Muscle of back (tissue), 11 donors: ENCODE results near the gene PLIN4. TPM values are rescaled to one million over a fixed set of nuclear protein-coding genes. Genes with fewer than 3 reads are reported as not detected.

Source experiments
- DNase-seq, 3 donors: peaks; one replicate each; pipeline versions ENCODE4 v3.0.0 to v3.0.0-alpha.2; 2013
- polyA plus RNA-seq, 10 donors: library from polyadenylated mRNA; unstranded; fragments of 120-200 nt; gene quantifications; one replicate each; pipeline ENCODE4 v1.2.1, GENCODE V29; 2013; ENCODE audit not compliant: insufficient read length in 10 of 10

The PLIN4 gene
- polyA plus RNA-seq, 10 donors = 0.68 to 9.4 (median 4.6) TPM

DNA sequence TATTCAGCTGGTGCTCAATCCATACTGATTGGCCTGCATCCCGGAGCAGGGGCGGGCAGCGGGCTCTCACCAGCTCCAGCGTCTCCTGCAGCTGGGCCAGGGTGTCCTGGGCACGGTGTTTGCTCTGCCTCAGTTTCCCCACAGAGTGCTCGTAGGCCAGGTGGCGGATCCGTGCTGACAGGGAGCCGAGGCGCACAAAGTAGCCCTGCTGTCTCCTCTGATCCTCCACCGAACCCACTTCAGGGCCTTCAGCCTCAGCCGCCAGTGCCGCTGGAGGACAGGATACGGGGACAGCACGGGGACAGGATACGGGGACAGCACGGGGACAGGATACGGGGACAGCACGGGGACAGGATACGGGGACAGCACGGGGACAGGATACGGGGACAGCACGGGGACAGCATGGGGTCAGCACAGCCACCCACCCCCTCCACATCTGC lies 7.3 kb upstream of the PLIN4 start:
- no peak for DNase-seq

DNA sequence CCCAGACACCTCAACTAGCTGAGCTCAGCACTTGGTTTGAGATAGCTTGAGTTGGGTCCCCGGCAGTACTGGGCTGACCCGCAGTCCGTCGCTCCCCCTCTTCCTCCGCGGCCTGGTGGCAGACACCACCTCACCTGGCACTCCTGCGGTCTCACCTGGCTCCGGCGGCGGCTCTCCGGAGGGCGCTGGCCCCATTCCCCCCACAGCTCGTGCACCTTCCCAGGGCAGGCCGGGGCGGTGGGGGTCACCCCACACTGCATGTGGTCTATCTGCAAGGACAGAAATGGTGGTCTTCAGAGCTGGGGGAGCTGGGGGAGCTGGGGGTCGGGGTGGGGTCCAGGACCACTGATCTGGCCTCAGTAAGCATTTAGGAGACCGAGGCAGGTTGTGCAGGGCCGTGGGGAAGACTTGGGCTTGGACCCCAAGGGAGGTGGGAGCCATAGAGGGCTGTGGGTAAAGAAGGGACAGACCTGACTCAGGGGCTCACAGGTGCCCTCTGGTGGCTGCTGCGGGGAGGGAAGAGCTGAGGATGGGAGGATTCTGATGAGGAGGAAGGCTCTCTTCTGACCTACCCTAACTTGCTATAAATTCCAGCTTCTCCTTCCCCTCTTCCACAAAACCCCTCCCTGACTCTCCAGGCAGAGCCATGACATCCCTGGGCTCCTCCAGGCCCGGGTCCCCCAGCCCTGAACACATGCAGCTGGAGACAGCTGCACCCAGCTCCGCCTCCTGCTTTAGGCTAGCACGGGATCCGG lies 6.7 kb upstream of the PLIN4 start:
- DNase-seq = peak in 2 of 3 donors; percentile 51 to 75

DNA sequence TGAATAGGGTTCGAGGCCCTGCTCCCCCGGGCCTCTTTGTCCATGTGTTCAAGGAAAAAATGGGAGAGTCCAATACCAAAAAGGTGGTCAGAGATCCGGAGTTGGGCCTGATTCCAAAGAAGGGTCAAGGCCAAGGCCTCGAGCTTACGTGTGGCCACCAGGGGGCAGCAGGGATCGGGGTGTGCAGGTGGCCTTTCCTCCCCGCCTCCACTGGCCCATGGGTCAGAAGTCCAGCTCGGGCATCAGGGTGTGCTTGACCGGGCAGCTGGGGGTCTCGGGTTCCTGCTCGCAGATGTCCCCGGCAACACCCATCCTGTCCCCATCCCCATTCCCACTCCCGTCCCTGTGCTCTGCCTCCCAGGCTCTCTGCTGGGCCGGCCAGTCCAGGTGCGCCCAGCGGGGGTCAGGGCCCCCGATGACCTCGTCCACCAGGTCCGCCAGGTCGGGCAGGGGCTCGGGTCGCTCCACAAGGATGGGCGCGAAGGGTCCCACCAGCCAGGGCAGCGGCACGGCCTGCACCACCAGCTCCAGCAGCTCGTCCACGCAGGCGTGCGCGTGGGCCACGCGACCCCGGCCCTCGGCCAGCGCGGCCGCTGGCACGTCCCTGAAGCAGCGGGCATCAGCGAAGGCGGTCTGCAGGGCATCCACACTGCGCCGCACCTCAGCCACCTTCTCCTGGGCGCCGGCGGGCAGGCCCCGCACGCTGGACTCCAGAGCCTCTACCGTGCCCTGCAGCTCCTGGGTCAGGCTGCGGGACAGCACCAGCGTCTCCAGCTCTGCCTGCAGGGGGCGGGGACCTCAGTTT lies 5.2 kb upstream of the PLIN4 start:
- DNase-seq = no peak

DNA sequence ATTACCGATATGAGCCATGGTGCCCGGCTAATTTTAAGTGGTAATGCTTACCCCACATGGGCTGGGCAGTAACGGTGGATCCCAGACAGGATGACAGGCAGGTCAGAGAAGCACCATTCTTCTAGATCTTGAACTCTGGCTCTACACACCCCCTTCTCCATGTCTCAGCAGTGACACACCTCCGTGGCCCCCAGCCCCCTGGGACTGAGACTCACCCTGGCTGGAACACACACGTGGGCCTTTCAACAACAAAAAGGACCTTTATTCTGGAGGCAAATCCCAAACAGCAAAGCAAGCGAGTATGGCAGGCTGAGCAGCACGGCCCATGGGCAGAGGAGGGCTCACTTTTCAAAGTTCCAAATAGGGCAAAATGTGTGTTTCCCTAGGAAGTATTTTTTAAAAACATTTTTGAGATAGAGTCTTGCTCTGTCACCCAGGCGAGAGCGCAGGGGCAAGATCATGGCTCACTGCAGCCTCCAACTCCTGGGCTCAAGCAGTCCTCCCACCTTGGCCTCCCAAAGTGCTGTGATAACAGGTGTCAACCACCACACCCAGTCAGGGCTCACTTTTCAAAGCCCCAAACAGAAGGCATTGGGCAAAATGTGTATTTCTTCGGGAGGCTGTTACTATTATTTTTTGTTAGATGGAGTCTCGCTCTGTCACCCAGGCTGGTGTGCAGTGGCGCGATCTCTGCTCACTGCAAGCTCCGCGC lies 4.2 kb upstream of the PLIN4 start:
- DNase-seq = no peak

DNA sequence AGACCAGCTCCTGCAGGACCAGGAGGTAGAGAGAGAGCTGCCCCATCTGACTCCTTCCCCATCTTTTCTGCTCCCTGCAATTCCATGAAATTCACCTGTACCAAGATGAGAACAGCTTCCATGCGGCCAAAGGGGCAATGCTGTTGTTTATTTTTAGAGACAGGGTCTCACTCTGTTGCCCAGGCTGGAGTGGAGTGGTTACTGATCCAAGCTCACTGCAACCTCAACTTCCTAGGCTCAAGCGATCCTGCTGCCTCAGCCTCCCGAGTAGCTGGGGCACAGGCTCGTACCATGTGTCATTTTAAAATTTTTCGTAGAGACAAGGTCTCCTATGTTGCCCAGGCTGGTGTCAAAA lies 3.6 kb upstream of the PLIN4 start:
- DNase-seq = no peak

DNA sequence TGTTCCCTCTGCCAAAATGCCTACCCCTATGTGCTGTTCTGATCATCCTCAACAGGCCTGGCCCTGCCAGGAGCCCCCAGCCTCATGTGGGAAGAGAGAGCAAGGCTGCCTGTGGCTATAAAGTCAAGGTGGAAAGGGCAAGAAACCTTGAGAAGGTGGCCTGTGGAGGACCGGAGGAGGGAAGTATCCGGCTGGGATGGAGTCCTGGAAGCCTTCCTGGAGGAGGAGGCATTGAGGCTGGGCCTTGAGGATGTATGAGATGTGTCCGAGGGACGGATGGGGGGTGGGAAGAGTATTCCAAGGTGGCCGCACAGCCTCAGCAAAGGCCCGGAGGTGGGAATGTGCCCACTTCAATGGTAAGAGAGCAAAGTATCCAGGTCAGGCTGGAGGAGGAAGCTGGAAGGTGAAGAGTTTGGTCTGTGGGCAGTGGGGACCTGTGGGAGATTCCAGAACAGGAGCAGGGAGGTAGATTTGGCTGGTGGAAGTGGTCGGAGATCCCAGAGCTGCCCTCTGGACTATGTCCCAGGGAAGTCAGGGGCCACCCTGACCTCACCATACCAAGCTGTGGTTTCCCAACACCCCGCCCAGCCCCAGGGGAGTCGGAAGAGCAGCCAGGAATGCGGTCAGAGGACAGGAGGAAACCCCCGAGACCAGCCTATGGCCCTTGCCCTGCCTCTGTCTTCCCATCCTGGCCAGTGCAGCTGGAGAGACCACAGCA lies 3.0 kb upstream of the PLIN4 start:
- no peak for DNase-seq

DNA sequence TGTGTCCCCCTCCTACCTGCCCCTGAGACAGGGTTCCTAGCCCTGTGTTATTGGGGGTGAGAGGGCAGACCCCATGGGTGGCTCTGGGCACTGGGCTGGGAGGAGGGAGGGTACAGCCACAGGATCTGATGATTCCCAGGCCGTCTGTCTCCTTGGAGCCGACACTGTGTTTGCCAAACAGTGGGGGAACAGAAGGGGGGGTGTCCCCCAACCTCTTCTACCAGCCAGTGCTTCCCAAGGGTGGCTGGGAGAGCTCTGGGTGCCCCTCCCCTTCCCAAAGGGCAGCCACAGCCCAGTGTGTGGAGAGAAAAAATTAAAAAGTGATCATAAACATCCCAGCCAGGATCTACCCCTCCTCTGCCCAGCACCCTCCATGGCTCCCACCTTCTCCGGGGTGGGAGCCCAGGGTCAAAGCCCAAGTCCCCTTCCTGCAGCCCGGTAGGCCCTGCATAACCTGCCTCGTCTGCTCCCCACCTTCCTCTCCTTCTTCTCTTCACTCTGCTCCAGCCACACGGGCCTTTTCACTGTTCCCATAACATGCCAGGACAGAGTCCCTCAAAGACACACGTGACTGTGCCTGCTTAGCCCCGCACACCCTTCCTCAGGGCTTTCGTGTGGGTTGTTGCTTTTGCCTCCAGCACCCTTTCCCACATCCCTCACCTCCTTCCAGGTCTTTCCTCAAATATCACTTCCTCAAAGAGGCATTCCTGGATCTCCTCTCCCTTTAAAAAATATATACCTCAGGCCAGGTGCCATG lies 1.4 kb upstream of the PLIN4 start:
- no peak for DNase-seq

DNA sequence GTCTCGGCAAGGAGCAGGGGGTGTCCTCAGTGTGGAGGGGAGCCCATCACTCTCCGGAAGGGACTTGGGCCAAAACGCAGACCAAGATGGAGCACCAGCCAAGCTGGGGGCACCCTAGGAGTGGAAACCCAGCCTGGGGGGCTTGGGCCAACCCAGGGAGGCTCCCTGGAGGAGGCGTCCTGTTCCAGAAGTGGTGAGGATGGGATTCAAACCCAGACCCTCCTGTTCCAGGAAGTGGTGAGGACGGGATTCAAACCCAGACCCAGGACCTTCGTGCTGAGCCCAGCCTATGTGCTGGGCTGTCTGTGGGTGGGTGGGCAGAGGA lies 848 bp upstream of the PLIN4 start:
- DNase-seq = no peak

DNA sequence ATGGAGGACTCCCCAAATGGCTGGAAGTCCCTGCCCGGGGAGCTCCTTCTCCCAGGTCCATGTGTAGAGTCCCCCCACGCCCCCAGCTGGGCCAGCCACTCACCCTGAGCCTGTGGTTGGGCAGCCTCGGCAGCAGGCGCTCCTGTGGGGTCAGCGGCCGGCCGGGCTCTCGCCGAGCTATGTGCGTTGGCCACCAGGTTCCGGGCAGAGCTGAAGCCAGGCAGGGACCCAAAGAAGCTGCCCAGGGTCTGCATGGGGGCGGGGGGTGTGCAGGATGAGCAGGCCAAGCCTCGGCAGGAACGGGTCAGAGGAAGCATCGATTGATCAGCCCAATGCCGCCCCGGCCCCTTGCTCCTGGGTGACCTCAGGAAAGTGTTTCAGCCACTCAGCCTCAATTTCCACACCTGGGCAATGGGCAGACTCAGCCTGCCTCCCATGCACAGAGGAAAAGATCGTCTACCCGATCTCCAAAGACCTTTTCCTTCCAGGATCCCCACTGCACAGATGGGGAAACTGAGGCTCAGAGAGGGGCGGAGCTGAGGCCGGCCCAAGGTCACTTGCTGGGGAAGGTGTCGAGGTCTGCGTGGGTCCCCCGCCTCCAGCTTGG lies 732 bp downstream of the PLIN4 start:
- DNase-seq = no peak

DNA sequence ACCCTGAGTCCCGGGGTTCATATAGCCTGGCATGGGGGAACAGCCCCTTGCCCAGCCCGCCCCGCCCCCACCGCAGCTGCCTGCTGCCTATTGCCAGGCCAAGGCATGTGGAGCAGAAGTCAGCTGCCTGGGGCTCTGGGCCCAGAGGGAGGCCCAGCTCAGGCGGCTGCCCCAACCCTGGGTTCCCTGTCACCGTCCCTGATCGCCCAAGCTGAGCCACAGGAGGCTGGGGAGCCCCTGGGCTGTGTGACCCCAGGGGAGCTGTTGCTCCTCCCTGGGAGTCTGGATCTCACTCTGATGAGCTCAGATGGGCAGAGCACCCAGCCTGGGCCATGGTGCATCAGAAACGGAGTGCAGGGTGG lies 1.4 kb downstream of the PLIN4 start:
- peak; percentile 35 to 66 (median 48) for DNase-seq

DNA sequence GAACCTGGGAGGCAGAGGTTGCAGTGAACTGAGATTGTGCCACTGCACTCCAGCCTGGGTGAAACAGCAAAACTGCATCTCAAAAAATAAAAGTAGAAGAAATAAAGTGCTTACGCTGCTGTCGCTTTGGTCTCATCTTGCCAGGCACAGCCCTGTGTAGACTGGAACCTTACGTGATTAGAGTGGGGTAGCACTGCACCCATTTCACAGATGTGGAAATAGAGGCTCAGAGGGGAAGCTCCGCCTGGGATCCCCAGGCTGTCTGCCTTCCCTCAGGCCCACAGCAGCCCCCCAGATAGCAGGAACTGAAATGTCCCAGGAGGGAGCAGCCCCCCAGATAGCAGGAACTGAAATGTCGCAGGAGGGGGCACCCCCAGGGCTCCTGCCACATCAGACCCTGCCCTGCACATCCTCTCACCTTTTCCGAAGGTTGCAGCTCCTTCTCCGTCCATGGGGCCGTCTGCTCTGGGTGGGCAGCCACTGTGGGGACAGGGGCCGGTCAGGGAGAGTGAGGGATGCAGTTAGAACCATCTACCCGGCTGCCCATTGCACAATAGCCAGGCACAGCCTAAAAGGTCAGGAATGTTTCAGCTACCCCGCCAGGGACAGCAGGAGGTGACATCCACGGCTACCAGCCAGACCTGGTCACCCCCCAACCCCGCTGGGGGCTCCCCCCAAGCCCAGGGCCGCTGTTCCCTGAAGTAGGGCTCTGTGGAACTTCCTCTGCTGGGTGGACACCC lies 1.9 kb downstream of the PLIN4 start:
- DNase-seq = no peak

DNA sequence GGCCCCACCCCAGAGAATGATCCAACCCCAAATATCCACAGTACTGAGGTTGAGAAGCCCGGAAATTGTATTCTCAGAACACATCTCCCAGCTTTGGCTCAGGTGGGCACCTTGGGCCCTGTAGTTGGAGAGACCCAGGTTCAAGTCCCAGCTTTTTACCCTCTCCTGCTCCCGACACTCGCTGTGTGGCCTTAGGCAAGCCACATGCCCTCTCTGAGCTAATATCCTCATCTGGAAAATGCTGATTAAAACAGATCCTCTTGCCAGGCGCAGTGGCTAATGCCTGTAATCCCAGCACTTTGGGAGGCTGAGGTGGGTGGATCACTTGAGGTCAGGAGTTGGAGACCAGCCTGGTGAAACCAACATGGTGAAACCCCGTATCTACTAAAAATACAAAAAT lies 2.6 kb downstream of the PLIN4 start:
- no peak for DNase-seq

DNA sequence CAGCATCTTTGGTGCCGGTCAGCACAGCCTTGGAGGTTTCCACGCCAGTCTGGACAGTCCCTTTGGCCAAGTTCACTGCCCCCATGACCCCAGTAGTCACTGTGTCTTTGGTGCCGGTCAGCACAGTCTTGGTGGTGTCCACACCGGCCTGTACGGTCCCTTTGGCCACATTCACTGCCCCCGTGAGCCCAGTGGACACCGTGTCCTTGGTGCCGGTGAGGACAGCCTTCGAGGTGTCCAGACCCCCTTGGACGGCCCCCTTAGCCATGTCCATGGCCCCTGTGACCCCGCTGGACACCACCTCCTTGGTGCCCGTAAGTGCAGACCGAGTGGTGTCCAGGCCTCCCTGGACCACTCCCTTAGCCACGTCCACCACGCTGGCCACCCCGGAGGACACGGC lies 5.0 kb downstream of the PLIN4 start:
- no peak for DNase-seq

DNA sequence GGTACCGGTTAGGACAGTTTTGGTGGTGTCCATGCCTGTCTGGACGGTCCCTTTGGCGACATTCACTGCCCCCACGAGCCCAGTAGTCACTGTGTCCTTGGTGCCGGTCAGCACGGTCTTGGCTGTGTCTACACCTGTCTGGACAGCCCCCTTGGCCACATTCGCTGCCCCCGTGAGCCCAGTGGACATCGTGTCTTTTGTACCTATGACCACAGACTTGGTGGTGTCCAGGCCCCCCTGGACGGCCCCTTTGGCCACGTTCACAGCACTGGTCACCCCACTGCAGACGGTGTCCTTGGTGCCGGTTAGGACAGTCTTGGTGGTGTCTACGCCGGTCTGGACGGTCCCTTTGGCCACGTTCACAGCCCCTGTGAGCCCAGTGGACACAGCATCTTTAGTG lies 6.2 kb downstream of the PLIN4 start:
- DNase-seq = no peak

DNA sequence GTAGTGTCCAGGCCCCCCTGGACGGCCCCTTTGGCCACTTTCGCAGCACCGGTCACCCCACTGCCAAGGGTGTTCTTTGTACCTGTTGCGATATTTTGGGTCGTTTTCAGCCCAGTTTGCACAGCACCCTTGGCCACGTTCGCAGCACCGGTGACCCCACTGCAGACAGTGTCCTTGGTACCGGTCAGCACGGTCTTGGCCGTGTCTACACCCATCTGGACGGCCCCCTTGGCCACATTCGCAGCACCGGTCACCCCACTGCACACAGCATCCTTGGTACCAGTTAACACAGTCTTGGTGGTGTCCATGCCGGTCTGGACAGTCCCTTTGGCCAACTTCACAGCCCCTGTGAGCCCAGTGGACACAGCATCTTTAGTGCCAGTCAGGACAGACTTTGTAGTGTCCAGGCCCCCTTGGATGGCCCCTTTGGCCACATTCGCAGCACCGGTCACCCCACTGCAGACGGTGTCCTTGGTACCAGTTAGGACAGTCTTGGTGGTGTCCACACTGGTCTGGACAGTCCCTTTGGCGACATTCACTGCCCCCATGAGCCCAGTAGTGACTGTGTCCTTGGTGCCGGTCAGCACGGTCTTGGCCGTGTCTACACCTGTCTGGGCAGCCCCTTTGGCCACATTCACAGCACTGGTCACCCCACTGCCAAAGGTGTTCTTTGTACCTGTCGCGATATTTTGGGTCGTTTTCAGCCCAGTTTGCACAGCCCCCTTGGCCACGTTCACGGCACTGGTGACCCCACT lies 6.8 kb downstream of the PLIN4 start:
- DNase-seq = no peak

DNA sequence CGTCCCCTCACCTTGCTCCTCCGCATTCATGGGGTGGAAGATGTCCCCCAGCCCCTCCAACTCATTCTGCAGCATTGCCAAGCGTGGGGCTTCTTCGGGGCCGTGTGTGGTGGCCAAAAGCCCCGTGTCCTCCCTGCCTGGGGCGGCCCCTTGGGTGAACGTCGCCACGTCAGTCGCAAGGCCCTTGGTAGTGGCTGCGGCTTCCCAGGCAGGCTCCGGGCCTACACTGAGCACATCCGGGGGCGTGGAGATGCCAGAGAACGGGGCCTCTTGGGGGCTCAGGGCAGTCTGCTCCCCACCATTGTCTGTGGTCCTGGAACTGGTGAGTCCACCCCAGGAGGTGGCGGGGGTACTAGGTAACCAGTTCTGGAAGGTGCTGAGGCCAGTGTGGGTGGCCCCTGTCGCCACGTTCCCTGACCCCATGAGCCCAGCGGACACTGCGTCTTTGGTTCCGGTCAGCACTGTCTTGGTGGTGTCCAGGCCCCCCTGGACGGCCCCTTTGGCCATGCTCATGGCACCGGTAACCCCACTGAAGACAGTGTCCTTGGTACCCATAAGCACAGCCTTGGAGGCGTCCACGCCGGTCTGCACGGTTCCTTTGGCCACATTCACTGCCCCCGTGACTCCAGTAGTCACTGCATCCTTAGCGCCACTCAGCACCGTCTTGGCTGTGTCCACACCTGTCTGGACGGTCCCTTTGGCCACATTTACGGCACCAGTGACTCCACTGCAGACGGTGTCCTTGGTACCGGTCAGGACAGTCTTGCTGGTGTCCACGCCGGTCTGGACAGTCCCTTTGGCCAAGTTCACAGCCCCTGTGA lies 7.6 kb downstream of the PLIN4 start:
- no peak for DNase-seq

DNA sequence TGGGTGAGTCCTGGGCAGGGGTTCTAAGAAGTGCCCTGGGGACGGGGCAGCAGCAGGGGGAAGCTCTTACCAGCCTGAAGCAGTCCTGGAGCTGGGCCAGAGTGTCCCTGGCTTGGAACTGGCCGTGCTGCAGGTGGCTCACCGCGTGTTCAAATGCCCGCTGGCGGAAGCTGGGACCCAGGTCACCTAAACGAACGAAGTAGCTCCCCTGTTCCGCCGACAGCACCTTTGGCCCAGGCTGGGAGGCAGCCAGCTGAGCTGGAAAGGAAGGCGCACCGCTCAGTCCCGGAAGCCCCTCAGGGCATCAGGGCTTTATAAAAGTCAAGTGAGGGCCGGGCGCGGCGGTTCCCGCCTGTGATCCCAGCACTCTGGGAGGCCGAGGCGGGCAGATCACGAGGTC lies 9.6 kb downstream of the PLIN4 start:
- no peak for DNase-seq

DNA sequence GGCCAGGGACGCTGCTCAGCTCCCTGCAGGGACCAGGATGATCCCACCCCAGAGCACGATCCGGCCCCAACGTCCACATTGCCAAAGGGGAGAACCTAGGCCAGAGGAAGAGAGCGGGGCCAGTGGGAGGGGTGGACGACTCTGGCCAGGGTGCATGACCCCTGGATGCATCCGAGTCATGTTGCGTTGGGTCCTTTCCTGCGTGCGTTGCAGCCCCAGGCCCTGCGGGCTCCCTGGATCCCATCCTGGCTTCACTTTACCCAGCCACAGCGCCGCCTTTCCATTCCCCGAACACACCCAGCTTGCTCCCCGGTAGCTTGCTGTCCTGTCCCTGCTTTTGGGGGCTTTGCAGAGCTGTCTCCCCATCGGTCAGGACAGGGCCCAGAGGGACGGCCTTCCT lies 10.5 kb downstream of the PLIN4 start:
- DNase-seq = no peak

DNA sequence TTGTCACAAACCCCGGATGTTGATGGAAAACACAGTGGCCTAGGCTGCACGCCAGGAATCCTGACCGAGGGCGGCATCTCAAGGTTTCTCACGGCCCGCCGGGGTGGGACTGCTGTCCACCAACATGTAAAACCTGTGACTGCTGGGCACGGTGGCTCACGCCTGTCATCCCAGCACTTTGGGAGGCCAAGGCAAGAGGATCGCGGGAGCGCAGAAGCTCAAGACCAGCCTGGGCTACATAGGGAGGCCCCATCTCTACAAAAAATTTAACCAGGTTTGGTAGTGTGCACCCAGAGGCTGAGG lies 11.2 kb downstream of the PLIN4 start:
- DNase-seq = no peak
